Stimulated activated CD4-positive, alpha-beta T cell treated with anti-CD3 and anti-CD28 coated beads, Interleukin-2, amount 100 ng/mL, for 24 hours (primary cell): ENCODE data around the gene GRIP1.

ENCODE experiments used
- DNase-seq, 2 donors: peaks; one replicate each; pipeline ENCODE4 v3.0.0-alpha.2; 2020

GRIP1 gene

GRCh38 chr12:66309606-66310005 lies 369.3 kb downstream of the GRIP1 start:
- DNase-seq: no peak

GRCh38 chr12:66304296-66304900 lies 374.5 kb downstream of the GRIP1 start:
- no peak for DNase-seq

- peak in 1 of 2 donors; percentile 14 for DNase-seq
These were observed 375.5 kb downstream of the GRIP1 start for GRCh38 chr12:66303316-66303804.

- no peak for DNase-seq
These were observed 376.1 kb downstream of the GRIP1 start for GRCh38 chr12:66302827-66303169.

- DNase-seq: peak; percentile 98 to 99
These were observed 376.7 kb downstream of the GRIP1 start, which contains the start of gene HELB for GRCh38 chr12:66301944-66302826. Gene HELB (plus strand): TSS chr12:66302493. CDS start chr12:66302604, 111 bp downstream.

- DNase-seq: no peak
These were observed 381.0 kb downstream of the GRIP1 start for GRCh38 chr12:66297923-66298322.
